ENCODE measurements around the gene MPHOSPH9. TPM values are rescaled to one million over a fixed set of nuclear protein-coding genes. Genes with fewer than 3 reads are reported as not detected.

Gene MPHOSPH9
- total RNA-seq, 1 donor from 2014 or later = 79.8 TPM

- no peak for TF ChIP-seq CTCF (conservative IDR thresholded peaks at IDR 0.05)
- Mint-ChIP-seq H3K9me3 (no peaks in the 10 kb centered on the region), H3K27ac (ENCODE audit: unreplicated experiment) (peak overlapping the region; percentile 67), H3K4me3 (no peak overlapping the region), H3K27me3 (ENCODE audit: low read depth) (no peaks in the 10 kb centered on the region), H3K36me3 (ENCODE audit: low read depth) (no peaks in the 10 kb centered on the region), H3K4me1 (peaks cover 27% of the 10 kb centered on the region)
- DNase-seq (ENCODE audit: low read depth, low spot score) = no peak
Measured at GRCh38 chr12:123111498-123112165, 121.3 kb downstream of the MPHOSPH9 start.

GRCh38 chr12:123109319-123109772, 123.6 kb downstream of the MPHOSPH9 start:
- no peak for DNase-seq (ENCODE audit: low read depth, low spot score)
- Mint-ChIP-seq H3K27me3 (ENCODE audit: low read depth) (no peaks in the 10 kb centered on the region), H3K36me3 (ENCODE audit: low read depth) (no peaks in the 10 kb centered on the region), H3K4me1 (peaks cover 49% of the 10 kb centered on the region), H3K9me3 (no peaks in the 10 kb centered on the region), H3K27ac (ENCODE audit: unreplicated experiment) (no peak overlapping the region), H3K4me3 (no peak overlapping the region)
- TF ChIP-seq CTCF (conservative IDR thresholded peaks at IDR 0.05) = no peak

GRCh38 chr12:123108682-123109066, 124.3 kb downstream of the MPHOSPH9 start:
- TF ChIP-seq CTCF (conservative IDR thresholded peaks at IDR 0.05) = no peak
- Mint-ChIP-seq H3K4me3 (no peak overlapping the region), H3K9me3 (no peaks in the 10 kb centered on the region), H3K27ac (ENCODE audit: unreplicated experiment) (no peak overlapping the region), H3K4me1 (peaks cover 46% of the 10 kb centered on the region), H3K27me3 (ENCODE audit: low read depth) (no peaks in the 10 kb centered on the region), H3K36me3 (ENCODE audit: low read depth) (no peaks in the 10 kb centered on the region)
- no peak for DNase-seq (ENCODE audit: low read depth, low spot score)

- Mint-ChIP-seq H3K27ac (ENCODE audit: unreplicated experiment) (no peak overlapping the region), H3K4me1 (peaks cover 47% of the 10 kb centered on the region), H3K27me3 (ENCODE audit: low read depth) (no peaks in the 10 kb centered on the region), H3K4me3 (no peak overlapping the region), H3K9me3 (no peaks in the 10 kb centered on the region), H3K36me3 (ENCODE audit: low read depth) (no peaks in the 10 kb centered on the region)
- no peak for DNase-seq (ENCODE audit: low read depth, low spot score)
- no peak for TF ChIP-seq CTCF (conservative IDR thresholded peaks at IDR 0.05)
Measured at GRCh38 chr12:123107926-123108681, 124.8 kb downstream of the MPHOSPH9 start.

GRCh38 chr12:123106640-123107359, 126.1 kb downstream of the MPHOSPH9 start:
- peak overlapping the region; percentile 40 for H3K27ac Mint-ChIP-seq (ENCODE audit: unreplicated experiment)
- DNase-seq (ENCODE audit: low read depth, low spot score) = no peak
- no peaks in the 10 kb centered on the region for H3K27me3 Mint-ChIP-seq (ENCODE audit: low read depth)
- peaks cover 48% of the 10 kb centered on the region for H3K4me1 Mint-ChIP-seq
- H3K4me3 Mint-ChIP-seq = no peak overlapping the region
- no peak for TF ChIP-seq CTCF (conservative IDR thresholded peaks at IDR 0.05)
- H3K36me3 Mint-ChIP-seq (ENCODE audit: low read depth) = no peaks in the 10 kb centered on the region
- H3K9me3 Mint-ChIP-seq = no peaks in the 10 kb centered on the region
